PC-3 (cell line): ENCODE results near the gene DDC.

Source experiments
- EZH2 ChIP-seq: fragments of 300-600 bp; sonication (generic); IDR thresholded peaks from one replicate; pipeline ENCODE4 v1.6.1; 2017; ENCODE audit warnings: antibody characterized with exemption, mild to moderate bottlenecking, low read length; ENCODE audit not compliant: unreplicated experiment
- TF ChIP-seq, protein P1 (sequence below): fragments of 300-600 bp; sonication (generic); conservative IDR thresholded peaks from 2 replicates; pipeline ENCODE4 v1.5.1; 2017; ENCODE audit warnings: antibody characterized with exemption, low read depth, mild to moderate bottlenecking, low read length

DNA sequence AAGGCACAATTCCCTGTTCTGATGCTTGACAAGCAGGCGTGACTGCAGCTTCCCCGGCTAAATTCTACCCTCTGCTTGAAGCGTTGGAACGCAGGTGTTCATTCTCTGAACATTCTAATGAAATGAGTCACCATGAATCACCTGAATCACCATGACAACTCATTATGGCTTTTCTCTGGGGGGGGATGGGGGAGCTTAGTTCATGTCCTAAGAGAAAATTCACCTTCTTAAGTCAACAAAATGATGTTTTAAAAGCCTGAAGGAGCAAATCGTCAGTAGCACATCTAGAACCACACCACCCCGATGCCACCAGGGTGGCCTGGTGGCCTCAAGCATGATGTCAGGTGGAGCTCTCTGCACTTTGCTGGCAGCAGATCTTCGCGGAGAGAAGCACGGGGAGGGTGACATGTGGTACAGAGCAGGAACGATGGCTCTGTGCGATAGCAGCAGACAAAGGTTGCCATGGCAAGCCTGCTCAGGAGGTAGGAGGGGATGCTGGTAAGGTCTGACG is 33.7 kb downstream of the DDC start:
- TF ChIP-seq EZH2 = no peak
- TF ChIP-seq, protein P1, sequence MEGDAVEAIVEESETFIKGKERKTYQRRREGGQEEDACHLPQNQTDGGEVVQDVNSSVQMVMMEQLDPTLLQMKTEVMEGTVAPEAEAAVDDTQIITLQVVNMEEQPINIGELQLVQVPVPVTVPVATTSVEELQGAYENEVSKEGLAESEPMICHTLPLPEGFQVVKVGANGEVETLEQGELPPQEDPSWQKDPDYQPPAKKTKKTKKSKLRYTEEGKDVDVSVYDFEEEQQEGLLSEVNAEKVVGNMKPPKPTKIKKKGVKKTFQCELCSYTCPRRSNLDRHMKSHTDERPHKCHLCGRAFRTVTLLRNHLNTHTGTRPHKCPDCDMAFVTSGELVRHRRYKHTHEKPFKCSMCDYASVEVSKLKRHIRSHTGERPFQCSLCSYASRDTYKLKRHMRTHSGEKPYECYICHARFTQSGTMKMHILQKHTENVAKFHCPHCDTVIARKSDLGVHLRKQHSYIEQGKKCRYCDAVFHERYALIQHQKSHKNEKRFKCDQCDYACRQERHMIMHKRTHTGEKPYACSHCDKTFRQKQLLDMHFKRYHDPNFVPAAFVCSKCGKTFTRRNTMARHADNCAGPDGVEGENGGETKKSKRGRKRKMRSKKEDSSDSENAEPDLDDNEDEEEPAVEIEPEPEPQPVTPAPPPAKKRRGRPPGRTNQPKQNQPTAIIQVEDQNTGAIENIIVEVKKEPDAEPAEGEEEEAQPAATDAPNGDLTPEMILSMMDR = no peak
